Measurements from ENCODE around the gene CSRNP2. TPM values are rescaled to one million over a fixed set of nuclear protein-coding genes. Genes with fewer than 3 reads are reported as not detected.
"Not testable (repeated sequence)": the region's sequence is repeated elsewhere in the genome, so short reads cannot be mapped to it uniquely, and the experiment has no call there.

CSRNP2 gene
- total RNA-seq, 3 donors from 2014 or later: 16.8 to 29.5 (median 16.9) TPM

GRCh38 chr12:51019927-51020326 is 63.5 kb downstream of the CSRNP2 start:
- intact Hi-C loops (cut with DNase I, micrococcal nuclease): no loop called here
- Histone ChIP-seq H3K4me1 (ENCODE audit: low read depth) (peaks cover 7% of the 10 kb centered on the region), H3K4me3 (no peak overlapping the region), H3K9me3 (no peaks in the 10 kb centered on the region), H3K36me3 (ENCODE audit: low read depth) (no peaks in the 10 kb centered on the region)
- ATAC-seq: no peak
- TF ChIP-seq CTCF (IDR thresholded peaks at IDR 0.05): no peak
- DNase-seq: no peak

- intact Hi-C loops (cut with DNase I, micrococcal nuclease): no loop called here
- no peak for TF ChIP-seq CTCF (IDR thresholded peaks at IDR 0.05)
- H3K9me3 ChIP-seq: no peaks in the 10 kb centered on the region
- no peak overlapping the region for H3K4me3 ChIP-seq
- DNase-seq (no peak), ATAC-seq (no peak)
- no peaks in the 10 kb centered on the region for H3K36me3 ChIP-seq (ENCODE audit: low read depth)
- peaks cover 7% of the 10 kb centered on the region for H3K4me1 ChIP-seq (ENCODE audit: low read depth)
Measured at GRCh38 chr12:51018956-51019355, 64.4 kb downstream of the CSRNP2 start.

- intact Hi-C loops (cut with DNase I, micrococcal nuclease): no loop called here
Measured at GRCh38 chr12:51017452-51017851, 65.9 kb downstream of the CSRNP2 start.

GRCh38 chr12:51014467-51014866 is 68.9 kb downstream of the CSRNP2 start:
- DNase-seq; H3K4me1 ChIP-seq (ENCODE audit: low read depth): not testable (repeated sequence)

More at GRCh38 chr12:51017452-51017851, 65.9 kb downstream of the CSRNP2 start:
- no peaks in the 10 kb centered on the region for H3K36me3 ChIP-seq (ENCODE audit: low read depth)
- no peak overlapping the region for H3K4me3 ChIP-seq
- H3K4me1 ChIP-seq (ENCODE audit: low read depth): peaks cover 7% of the 10 kb centered on the region
- ATAC-seq (no peak), DNase-seq (no peak)
- H3K9me3 ChIP-seq: no peaks in the 10 kb centered on the region
- no peak for TF ChIP-seq CTCF (IDR thresholded peaks at IDR 0.05)

GRCh38 chr12:51013441-51013840 is 70.0 kb downstream of the CSRNP2 start:
- no peak overlapping the region for H3K4me3 ChIP-seq
- no peaks in the 10 kb centered on the region for H3K9me3 ChIP-seq
- ATAC-seq (no peak), DNase-seq (no peak)
- H3K36me3 ChIP-seq (ENCODE audit: low read depth): no peaks in the 10 kb centered on the region
- intact Hi-C loops (cut with DNase I, micrococcal nuclease): no loop called here
- H3K4me1 ChIP-seq (ENCODE audit: low read depth): no peaks in the 10 kb centered on the region
- no peak for TF ChIP-seq CTCF (IDR thresholded peaks at IDR 0.05)

More at GRCh38 chr12:51014467-51014866, 68.9 kb downstream of the CSRNP2 start:
- H3K9me3 ChIP-seq; H3K4me3 ChIP-seq; intact Hi-C loops (cut with DNase I, micrococcal nuclease); ATAC-seq; H3K36me3 ChIP-seq (ENCODE audit: low read depth): not testable (repeated sequence)

- no peak overlapping the region for H3K4me3 ChIP-seq
- DNase-seq: no peak
- no peaks in the 10 kb centered on the region for H3K36me3 ChIP-seq (ENCODE audit: low read depth)
- no peaks in the 10 kb centered on the region for H3K4me1 ChIP-seq (ENCODE audit: low read depth)
- no peaks in the 10 kb centered on the region for H3K9me3 ChIP-seq
- intact Hi-C loops (cut with DNase I, micrococcal nuclease): no loop called here
- no peak for TF ChIP-seq CTCF (IDR thresholded peaks at IDR 0.05)
- no peak for ATAC-seq
Measured at GRCh38 chr12:51012570-51013236, 70.7 kb downstream of the CSRNP2 start.
